ENCODE measurements around the gene SHANK3.

DNA sequence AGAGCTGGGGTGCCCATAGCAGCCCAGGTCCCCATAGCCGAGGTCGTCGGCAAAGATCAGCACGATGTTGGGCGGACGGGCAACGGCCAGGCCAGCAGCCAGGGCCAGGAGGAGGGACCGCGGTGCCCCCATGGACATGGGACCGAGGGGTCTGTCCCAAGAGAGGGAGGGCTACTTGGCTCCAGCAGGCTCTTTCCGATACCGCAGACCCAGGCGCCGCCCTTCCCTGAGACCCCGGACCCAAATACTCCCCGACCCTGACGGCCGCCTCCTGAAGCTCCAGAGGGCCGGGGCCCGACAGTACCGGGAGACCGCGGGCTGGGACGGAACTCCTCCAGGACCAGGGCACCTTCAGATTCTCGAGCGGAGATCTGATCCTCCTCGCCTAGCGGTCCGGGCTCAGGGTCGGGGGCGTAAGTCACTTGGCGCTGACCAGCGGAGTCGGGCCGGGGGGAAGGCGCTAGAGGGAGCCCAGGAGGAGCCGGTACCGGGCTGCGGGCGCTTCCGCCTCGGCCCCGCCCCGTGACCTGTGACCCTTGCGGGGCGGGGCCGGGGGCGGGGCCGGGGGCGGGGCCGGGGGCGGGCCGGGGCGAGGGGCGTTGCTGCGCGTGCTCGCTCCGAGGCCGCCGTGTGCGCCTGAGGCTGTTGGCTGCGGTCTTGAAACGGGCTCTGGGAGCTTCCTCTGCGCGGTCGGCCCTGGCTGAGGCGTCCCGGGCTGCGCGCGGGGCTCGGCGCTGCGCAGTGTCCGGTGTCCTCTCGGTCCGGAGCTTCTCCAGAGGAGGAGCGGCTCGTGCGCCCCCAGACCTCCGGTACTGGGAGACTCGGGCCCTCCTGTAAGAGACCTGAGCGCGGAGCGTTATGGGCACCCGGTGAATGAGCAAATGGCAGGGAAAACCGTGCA, 44.7 kb upstream of the SHANK3 start, which contains the start of gene ARSA:
- TF ChIP-seq, protein P1, sequence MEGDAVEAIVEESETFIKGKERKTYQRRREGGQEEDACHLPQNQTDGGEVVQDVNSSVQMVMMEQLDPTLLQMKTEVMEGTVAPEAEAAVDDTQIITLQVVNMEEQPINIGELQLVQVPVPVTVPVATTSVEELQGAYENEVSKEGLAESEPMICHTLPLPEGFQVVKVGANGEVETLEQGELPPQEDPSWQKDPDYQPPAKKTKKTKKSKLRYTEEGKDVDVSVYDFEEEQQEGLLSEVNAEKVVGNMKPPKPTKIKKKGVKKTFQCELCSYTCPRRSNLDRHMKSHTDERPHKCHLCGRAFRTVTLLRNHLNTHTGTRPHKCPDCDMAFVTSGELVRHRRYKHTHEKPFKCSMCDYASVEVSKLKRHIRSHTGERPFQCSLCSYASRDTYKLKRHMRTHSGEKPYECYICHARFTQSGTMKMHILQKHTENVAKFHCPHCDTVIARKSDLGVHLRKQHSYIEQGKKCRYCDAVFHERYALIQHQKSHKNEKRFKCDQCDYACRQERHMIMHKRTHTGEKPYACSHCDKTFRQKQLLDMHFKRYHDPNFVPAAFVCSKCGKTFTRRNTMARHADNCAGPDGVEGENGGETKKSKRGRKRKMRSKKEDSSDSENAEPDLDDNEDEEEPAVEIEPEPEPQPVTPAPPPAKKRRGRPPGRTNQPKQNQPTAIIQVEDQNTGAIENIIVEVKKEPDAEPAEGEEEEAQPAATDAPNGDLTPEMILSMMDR (IDR thresholded peaks at IDR 0.05): peak in 5 of 6 experiments; percentile 19 to 41 (median 37)
- peak in 1 of 2 donors; percentile 59 for TF ChIP-seq POLR2A (IDR thresholded peaks at IDR 0.05)
